Smooth muscle cell (in vitro differentiated cells): ENCODE data around the gene TTLL13. TPM values are rescaled to one million over a fixed set of nuclear protein-coding genes. Genes with fewer than 3 reads are reported as not detected.

Experiments used
- DNase-seq: peaks from one replicate; lab custom pipeline; 2025; ENCODE audit not compliant: unreplicated experiment; lab: John Stamatoyannopoulos, UW
- H2AFZ ChIP-seq: fragments of 200-600 bp; sonication (generic); 2 replicates; pipeline ENCODE4 v1.6.0; 2016; ENCODE audit warnings: antibody characterized with exemption, low read depth, mild to moderate bottlenecking
- H3F3A ChIP-seq: fragments of 200-600 bp; sonication (generic); 2 replicates; pipeline ENCODE4 v1.6.0; 2017; ENCODE audit warnings: antibody characterized with exemption, low read depth
- H3K27ac ChIP-seq: fragments of 200-600 bp; sonication (generic); 2 replicates; pipeline ENCODE4 v1.5.1; 2016; ENCODE audit warnings: low read depth, mild to moderate bottlenecking
- H3K27me3 ChIP-seq: fragments of 200-600 bp; sonication (generic); 2 replicates; pipeline ENCODE4 v1.6.1; 2016; ENCODE audit warnings: low read depth, mild to moderate bottlenecking
- H3K36me3 ChIP-seq: fragments of 200-600 bp; sonication (generic); 2 replicates; pipeline ENCODE4 v1.5.1; 2016; ENCODE audit warnings: low read depth
- H3K4me1 ChIP-seq: fragments of 200-600 bp; sonication (generic); 2 replicates; pipeline ENCODE4 v1.5.1; 2016; ENCODE audit warnings: low read depth
- H3K4me2 ChIP-seq: fragments of 200-600 bp; sonication (generic); 2 replicates; pipeline ENCODE4 v1.6.0; 2016; ENCODE audit warnings: mild to moderate bottlenecking
- H3K4me3 ChIP-seq: fragments of 200-600 bp; sonication (generic); 2 replicates; pipeline ENCODE4 v1.5.1; 2016; ENCODE audit warnings: mild to moderate bottlenecking
- H3K79me2 ChIP-seq: fragments of 200-600 bp; sonication (generic); 2 replicates; pipeline ENCODE4 v1.6.0; 2016; ENCODE audit warnings: low read depth, mild to moderate bottlenecking
- H3K9ac ChIP-seq: fragments of 200-600 bp; sonication (generic); 2 replicates; pipeline ENCODE4 v1.6.0; 2016; ENCODE audit warnings: low read depth
- H3K9me3 ChIP-seq: fragments of 200-600 bp; sonication (generic); replicated peaks from 2 replicates; pipeline ENCODE4 v1.5.1; 2016; ENCODE audit warnings: low read depth
- H4K20me1 ChIP-seq: fragments of 200-600 bp; sonication (generic); 2 replicates; pipeline ENCODE4 v1.6.0; 2016; ENCODE audit warnings: low read depth
- CTCF ChIP-seq: fragments of 200-600 bp; sonication (generic); IDR thresholded peaks from 2 replicates; pipeline ENCODE4 v1.5.1; 2017; ENCODE audit warnings: borderline replicate concordance, mild to moderate bottlenecking, antibody characterized with exemption; ENCODE audit not compliant: insufficient read depth, poor library complexity, severe bottlenecking
- WGBS: methylation state at CpG from one replicate; pipeline ENCODE4 v1.1.7; 2016; ENCODE audit warnings: low lambda C conversion rate; 5-methylcytosine and 5-hydroxymethylcytosine counted together
- polyA plus RNA-seq: library from polyadenylated mRNA; unstranded; fragments of >200 nt; fragmentation: Nextera tagmentation; extraction: Ambion mirVana; gene quantifications from 2 replicates; pipeline ENCODE4 v1.2.1, GENCODE V29; 2016
- total RNA-seq: library from RNA; depleted of rRNA; stranded (reverse); fragments of >200 nt; gene quantifications from 2 replicates; pipeline ENCODE4 v1.2.3, GENCODE V29; 2014

Gene TTLL13
- total and polyA plus RNA-seq, 2 experiments from 2014 or later, result 0.15 to 0.36 TPM

GRCh38 chr15:90213818-90214204 lies 35.5 kb upstream of the TTLL13 start:
- Histone ChIP-seq H3K4me1 (peaks cover 4% of the 10 kb centered on the region), H3K9me3 (no peaks in the 10 kb centered on the region), H3K36me3 (no peaks in the 10 kb centered on the region), H3K27ac (peak overlapping the region; percentile 43), H3F3A (no peaks in the 10 kb centered on the region), H3K79me2 (peaks cover 43% of the 10 kb centered on the region), H3K4me3 (no peak overlapping the region), H4K20me1 (peaks cover 51% of the 10 kb centered on the region), H3K4me2 (no peak overlapping the region), H3K9ac (no peak overlapping the region), H2AFZ (no peak overlapping the region), H3K27me3 (no peaks in the 10 kb centered on the region)
- 84% methylated on average over 11 of the region's 11 CpGs for WGBS
- TF ChIP-seq CTCF, result no peak
- DNase-seq, result no peak

- Histone ChIP-seq H3K4me2 (no peak overlapping the region), H3F3A (no peaks in the 10 kb centered on the region), H2AFZ (no peak overlapping the region), H3K9ac (no peak overlapping the region), H4K20me1 (peaks cover 59% of the 10 kb centered on the region), H3K4me3 (no peak overlapping the region), H3K4me1 (peaks cover 4% of the 10 kb centered on the region), H3K79me2 (peaks cover 43% of the 10 kb centered on the region), H3K9me3 (no peaks in the 10 kb centered on the region), H3K27ac (no peak overlapping the region), H3K27me3 (no peaks in the 10 kb centered on the region), H3K36me3 (no peaks in the 10 kb centered on the region)
- DNase-seq, result no peak
- TF ChIP-seq CTCF, result peak; percentile 7
- WGBS, result 93% methylated on average over 8 of the region's 8 CpGs
Measured at GRCh38 chr15:90214553-90215196, 34.7 kb upstream of the TTLL13 start.

GRCh38 chr15:90217671-90218394 lies 31.5 kb upstream of the TTLL13 start:
- WGBS, result 84% methylated on average over 9 of the region's 9 CpGs
- Histone ChIP-seq H3K4me1 (no peaks in the 10 kb centered on the region), H3K9ac (no peak overlapping the region), H3K27ac (no peak overlapping the region), H3K36me3 (no peaks in the 10 kb centered on the region), H3K9me3 (no peaks in the 10 kb centered on the region), H3K4me2 (no peak overlapping the region), H4K20me1 (peaks cover 35% of the 10 kb centered on the region), H3K79me2 (peaks cover 28% of the 10 kb centered on the region), H3K27me3 (no peaks in the 10 kb centered on the region), H3K4me3 (no peak overlapping the region), H2AFZ (no peak overlapping the region), H3F3A (no peaks in the 10 kb centered on the region)
- DNase-seq, result no peak
- TF ChIP-seq CTCF, result no peak
